Gastrocnemius medialis (tissue), 4 donors: ENCODE data around the gene TMEM255B. TPM values are rescaled to one million over a fixed set of nuclear protein-coding genes. Genes with fewer than 3 reads are reported as not detected.

Experiments
- ATAC-seq, 2 donors: fragments of 150-250 bp; one replicate each; pipeline ENCODE4 v1.9.1; 2016
- DNase-seq, 2 donors: peaks; one replicate each; pipeline ENCODE4 v3.0.0-alpha.2; 2019
- H3K27ac ChIP-seq, 4 donors: fragments of 200-600 bp; sonication (generic); 1 replicate in 1 of 4; 2 replicates in 3 of 4; pipeline ENCODE4 v1.5.1; 2016 to 2018; ENCODE audit warnings: mild to moderate bottlenecking in 2 of 4, moderate library complexity in 1 of 4
- H3K27me3 ChIP-seq, 3 donors: fragments of 200-600 bp; sonication (generic) in 2 of 3; 1 replicate in 1 of 3; 2 replicates in 2 of 3; pipeline versions ENCODE4 v1.5.1 to v1.6.0; 2016 to 2019; ENCODE audit warnings: mild to moderate bottlenecking in 1 of 3, moderate library complexity in 1 of 3
- H3K36me3 ChIP-seq, 2 donors: fragments of 200-600 bp; sonication (generic) in 1 of 2; one replicate each; pipeline ENCODE4 v1.5.1; 2017 to 2018
- H3K4me1 ChIP-seq, 2 donors: fragments of 200-600 bp; sonication (generic) in 1 of 2; one replicate each; pipeline ENCODE4 v1.5.1; 2016 to 2017; ENCODE audit warnings: mild to moderate bottlenecking in 2 of 2
- H3K4me3 ChIP-seq, 4 donors: fragments of 200-600 bp; sonication (generic) in 3 of 4; 1 replicate in 1 of 4; 2 replicates in 3 of 4; pipeline ENCODE4 v1.5.1; 2016 to 2019; ENCODE audit warnings: mild to moderate bottlenecking in 2 of 4
- H3K9me3 ChIP-seq, 3 donors: fragments of 200-600 bp; sonication (generic) in 2 of 3; 1 replicate in 1 of 3; 2 replicates in 2 of 3; pipeline ENCODE4 v1.5.1; 2016 to 2019
- POLR2A ChIP-seq, 2 donors: fragments of 450-650 bp; IDR thresholded peaks; one replicate each; pipeline ENCODE4 v1.6.1; 2017; ENCODE audit warnings: antibody characterized with exemption in 2 of 2, mild to moderate bottlenecking in 2 of 2, moderate library complexity in 2 of 2
- in situ Hi-C, 4 donors: fragments of 200-750 bp; cut with MboI; loops; one replicate each; pipeline versions ENCODE4 v1.15.0 to v1.8.0; 2017; ENCODE audit warnings: low sequenced_read_pairs in 4 of 4
- intact Hi-C: fragments of 100-400 bp; cut with DNase I; formaldehyde crosslinking; loops from one replicate; pipeline ENCODE4 v1.15.1; 2023; ENCODE audit warnings: low total_unique reads
- total RNA-seq, 4 donors: library from RNA; depleted of rRNA; stranded (reverse); fragments of >200 nt; gene quantifications; one replicate each; pipeline versions ENCODE4 v1.1.0 to v1.2.3, GENCODE V29; 2016
- TF ChIP-seq, protein P1 (sequence below), 5 experiments: fragments of 450-650 bp in 3 of 5; fragments of 200-600 bp in 2 of 5; sonication (generic) in 2 of 5; IDR thresholded peaks in 4 of 5; conservative IDR thresholded peaks in 1 of 5; 1 replicate in 4 of 5; 2 replicates in 1 of 5; pipeline ENCODE4 v1.5.1; 2016 to 2019; ENCODE audit warnings: antibody characterized with exemption in 5 of 5, mild to moderate bottlenecking in 3 of 5, moderate library complexity in 3 of 5

Gene TMEM255B
- total RNA-seq, 4 donors from 2014 or later: 0.36 to 1.8 (median 0.59) TPM

DNA sequence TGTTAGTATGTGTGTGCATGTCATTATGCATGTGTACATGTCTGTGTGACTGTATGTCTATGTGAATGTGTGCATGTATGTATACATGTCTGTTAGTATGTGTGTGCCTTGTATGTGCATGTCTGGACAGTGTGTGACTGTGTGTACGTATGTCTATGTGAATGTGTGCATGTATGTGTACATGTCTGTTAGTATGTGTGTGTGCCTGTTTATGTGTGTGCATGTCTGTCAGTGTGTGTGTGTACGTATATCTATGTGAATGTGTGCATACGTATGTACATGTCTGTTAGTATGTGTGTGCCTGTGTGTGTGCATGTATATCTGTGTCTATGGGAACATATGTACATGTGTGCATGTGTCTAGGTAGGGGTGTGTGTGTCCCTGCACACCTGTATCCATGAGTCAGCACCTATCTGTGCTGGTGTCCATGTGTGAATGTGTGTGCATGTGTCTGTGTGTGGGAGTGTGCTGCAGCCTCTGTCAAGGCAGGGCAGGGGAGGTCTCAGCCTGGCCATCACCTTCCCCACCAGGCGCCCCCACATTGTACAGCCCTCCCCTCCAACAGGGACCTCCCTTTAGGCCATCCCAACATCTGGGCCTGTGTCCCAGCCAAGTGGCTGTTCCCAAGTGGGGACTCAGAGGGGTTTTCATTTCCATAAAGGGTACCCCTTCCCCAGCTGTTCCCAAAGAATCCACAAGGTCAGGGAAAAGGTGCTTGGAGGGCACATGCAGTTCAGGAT is 100.5 kb downstream of the TMEM255B start:
- DNase-seq (peak in 1 of 2 donors; percentile 7), ATAC-seq (no peak)
- Histone ChIP-seq H3K9me3 (no peaks in the 10 kb centered on the region), H3K27me3 (no peaks in the 10 kb centered on the region), H3K36me3 (no peaks in the 10 kb centered on the region), H3K4me3 (no peak overlapping the region), H3K27ac (peak overlapping the region in 1 of 4 donors; percentile 11), H3K4me1 (peaks cover 41 to 52% of the 10 kb centered on the region in 2 donors)
- in situ Hi-C loops (loop anchor here in 1 of 4 donors (5.0 kb wide), 1 partner anchor 37 kb away; no protein-coding TSS in a partner anchor), intact Hi-C loops (no loop called here)
- TF ChIP-seq, protein P1, sequence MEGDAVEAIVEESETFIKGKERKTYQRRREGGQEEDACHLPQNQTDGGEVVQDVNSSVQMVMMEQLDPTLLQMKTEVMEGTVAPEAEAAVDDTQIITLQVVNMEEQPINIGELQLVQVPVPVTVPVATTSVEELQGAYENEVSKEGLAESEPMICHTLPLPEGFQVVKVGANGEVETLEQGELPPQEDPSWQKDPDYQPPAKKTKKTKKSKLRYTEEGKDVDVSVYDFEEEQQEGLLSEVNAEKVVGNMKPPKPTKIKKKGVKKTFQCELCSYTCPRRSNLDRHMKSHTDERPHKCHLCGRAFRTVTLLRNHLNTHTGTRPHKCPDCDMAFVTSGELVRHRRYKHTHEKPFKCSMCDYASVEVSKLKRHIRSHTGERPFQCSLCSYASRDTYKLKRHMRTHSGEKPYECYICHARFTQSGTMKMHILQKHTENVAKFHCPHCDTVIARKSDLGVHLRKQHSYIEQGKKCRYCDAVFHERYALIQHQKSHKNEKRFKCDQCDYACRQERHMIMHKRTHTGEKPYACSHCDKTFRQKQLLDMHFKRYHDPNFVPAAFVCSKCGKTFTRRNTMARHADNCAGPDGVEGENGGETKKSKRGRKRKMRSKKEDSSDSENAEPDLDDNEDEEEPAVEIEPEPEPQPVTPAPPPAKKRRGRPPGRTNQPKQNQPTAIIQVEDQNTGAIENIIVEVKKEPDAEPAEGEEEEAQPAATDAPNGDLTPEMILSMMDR (IDR thresholded peaks at IDR 0.05 in 4 of 5, conservative IDR thresholded peaks at IDR 0.05 in 1 of 5): no peak
- TF ChIP-seq POLR2A (IDR thresholded peaks at IDR 0.05): no peak

DNA sequence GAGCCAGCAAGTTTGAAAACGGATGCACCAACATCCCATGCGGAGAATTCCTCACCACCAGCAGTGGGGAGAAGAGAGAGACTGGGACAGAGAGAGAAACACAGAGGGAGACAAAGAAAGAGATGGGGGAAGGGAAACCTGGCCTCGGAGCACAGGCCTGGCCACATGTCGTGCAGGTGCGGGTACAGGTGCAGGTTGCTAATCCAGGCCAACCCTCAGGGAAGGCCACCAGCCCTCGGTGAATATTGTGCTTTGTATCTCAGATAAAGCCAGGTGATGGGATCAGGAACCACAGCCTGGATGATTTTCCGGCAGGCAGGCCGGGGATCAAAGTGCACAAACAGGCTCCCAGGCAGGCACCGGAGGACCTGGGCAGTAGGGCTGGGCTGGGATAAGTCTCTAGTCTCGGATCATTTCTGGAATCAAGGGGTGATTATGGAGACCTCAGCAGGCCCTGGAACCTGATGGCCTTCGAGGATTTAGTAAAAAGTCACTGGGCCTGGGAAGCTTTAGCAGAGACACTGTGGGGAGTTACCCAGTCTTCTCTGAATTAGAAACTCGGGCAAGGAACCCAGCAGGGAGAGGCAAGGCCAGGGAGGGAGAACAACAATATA is 101.1 kb downstream of the TMEM255B start:
- no peak for TF ChIP-seq POLR2A (IDR thresholded peaks at IDR 0.05)
- TF ChIP-seq, protein P1 (IDR thresholded peaks at IDR 0.05 in 4 of 5, conservative IDR thresholded peaks at IDR 0.05 in 1 of 5): no peak
- H3K36me3 ChIP-seq: no peaks in the 10 kb centered on the region
- H3K4me3 ChIP-seq: no peak overlapping the region
- peak overlapping the region in 2 of 4 donors; percentile 14 to 35 for H3K27ac ChIP-seq
- ATAC-seq (no peak), DNase-seq (peak in 1 of 2 donors; percentile 5)
- no peaks in the 10 kb centered on the region for H3K27me3 ChIP-seq
- peaks cover 34 to 50% of the 10 kb centered on the region in 2 donors for H3K4me1 ChIP-seq
- in situ Hi-C loops (loop anchor here in 1 of 4 donors (5.0 kb wide), 1 partner anchor 38 kb away; no protein-coding TSS in a partner anchor), intact Hi-C loops (no loop called here)
- no peaks in the 10 kb centered on the region for H3K9me3 ChIP-seq

DNA sequence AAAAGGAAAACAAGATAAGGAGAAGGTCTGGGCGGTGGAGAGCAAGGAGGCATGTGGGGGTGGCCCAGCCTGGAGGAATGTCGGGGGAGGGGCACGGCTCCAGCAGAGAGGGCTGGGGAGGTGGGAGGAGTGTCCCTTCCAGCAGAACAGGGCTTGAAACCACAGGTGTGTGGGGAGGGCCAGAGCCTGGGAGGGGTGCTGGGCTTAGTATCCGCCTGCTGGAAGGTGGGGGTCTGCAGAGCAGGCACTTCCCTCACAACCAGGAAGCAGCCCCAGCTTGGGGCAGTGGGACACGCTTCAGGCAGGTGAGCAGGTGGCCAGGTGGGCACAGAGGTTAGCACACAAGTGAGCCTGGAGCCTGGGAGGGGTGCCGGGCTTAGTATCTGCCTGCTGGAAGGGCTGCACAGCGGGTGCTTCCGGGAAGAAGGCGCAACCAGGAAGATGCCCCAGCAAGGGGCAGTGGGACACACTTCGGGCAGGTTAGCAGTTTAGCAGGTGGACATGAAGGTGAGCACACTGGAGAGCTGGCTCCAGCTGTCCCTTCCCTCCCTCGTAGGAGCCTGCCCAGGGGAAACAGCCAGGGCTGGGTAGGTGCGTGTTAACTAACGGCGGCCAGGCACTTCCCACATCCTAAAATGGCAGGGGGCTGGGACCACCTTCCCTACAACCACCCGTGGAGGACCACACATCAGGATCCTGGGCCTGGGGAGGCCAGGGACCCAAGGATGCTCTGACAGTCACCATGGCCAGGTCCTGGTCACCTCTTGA is 101.8 kb downstream of the TMEM255B start:
- no peak overlapping the region for H3K4me3 ChIP-seq
- in situ Hi-C loops (loop anchor here in 1 of 4 donors (5.0 kb wide), 1 partner anchor 39 kb away; no protein-coding TSS in a partner anchor), intact Hi-C loops (no loop called here)
- peaks cover 27 to 45% of the 10 kb centered on the region in 2 donors for H3K4me1 ChIP-seq
- no peaks in the 10 kb centered on the region for H3K27me3 ChIP-seq
- peak overlapping the region in 3 of 4 donors; percentile 14 to 90 (median 89) for H3K27ac ChIP-seq
- no peak for DNase-seq
- H3K36me3 ChIP-seq: no peaks in the 10 kb centered on the region
- TF ChIP-seq, protein P1 (IDR thresholded peaks at IDR 0.05 in 4 of 5, conservative IDR thresholded peaks at IDR 0.05 in 1 of 5): no peak
- TF ChIP-seq POLR2A (IDR thresholded peaks at IDR 0.05): no peak
- H3K9me3 ChIP-seq: no peaks in the 10 kb centered on the region
- ATAC-seq: no peak

DNA sequence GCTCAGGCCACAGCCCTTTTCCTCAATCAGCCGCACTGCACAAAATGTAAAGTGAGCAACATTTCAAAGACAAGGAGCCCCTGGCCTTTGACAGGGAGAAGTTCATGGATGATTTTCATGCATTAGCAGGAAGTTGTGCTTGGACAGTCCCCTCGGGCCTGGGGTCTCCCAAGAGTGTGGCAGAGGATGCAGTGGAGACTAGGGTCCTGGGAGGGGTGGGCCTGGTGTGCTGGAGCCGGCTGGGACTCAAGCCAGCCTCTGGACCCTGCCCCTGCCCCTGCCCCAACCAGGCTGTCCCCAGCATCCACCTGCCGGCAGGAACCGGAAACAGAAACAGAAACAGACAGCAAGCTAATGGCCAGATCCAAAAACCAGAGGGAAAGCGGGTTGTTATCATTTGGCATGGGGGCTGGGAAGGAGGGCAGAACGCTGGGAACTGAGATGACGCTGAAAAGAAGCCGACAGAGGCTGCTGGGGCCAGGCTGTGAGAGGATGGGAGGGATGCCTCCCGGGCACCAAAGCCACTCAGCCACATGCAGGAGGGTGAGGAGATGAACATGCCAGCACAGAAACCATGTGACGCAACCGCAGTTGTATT is 102.5 kb downstream of the TMEM255B start:
- intact Hi-C loops: loop anchor here (2.0 kb wide), 1 partner anchor 67 kb away; no protein-coding TSS in a partner anchor
- Histone ChIP-seq H3K4me1 (peaks cover 21 to 38% of the 10 kb centered on the region in 2 donors), H3K27me3 (no peaks in the 10 kb centered on the region), H3K9me3 (no peaks in the 10 kb centered on the region), H3K4me3 (no peak overlapping the region), H3K36me3 (no peaks in the 10 kb centered on the region), H3K27ac (peak overlapping the region; percentile 89 to 93 (median 90))
- TF ChIP-seq POLR2A (IDR thresholded peaks at IDR 0.05): no peak
- TF ChIP-seq, protein P1 (IDR thresholded peaks at IDR 0.05 in 4 of 5, conservative IDR thresholded peaks at IDR 0.05 in 1 of 5): no peak
- DNase-seq: no peak
- no peak for ATAC-seq
- in situ Hi-C loops: loop anchor here in 1 of 4 donors (5.0 kb wide), 1 partner anchor 39 kb away; no protein-coding TSS in a partner anchor
